CD4-positive, alpha-beta T cell (primary cell): Measurements from ENCODE around the gene KBTBD7. TPM values are rescaled to one million over a fixed set of nuclear protein-coding genes. Genes with fewer than 3 reads are reported as not detected.

Experiments used
- ATAC-seq: fragments of 200-7000 bp; cut with Tn5 transposase; one replicate; pipeline ENCODE4 v1.10.0; 2022; ENCODE audit warnings: mild to moderate bottlenecking; ENCODE audit not compliant: poor library complexity
- CTCF ChIA-PET: fragments of 350-600 bp; sonication (Branson Sonifier 250); formaldehyde crosslinking; loops from one replicate; lab custom pipeline; 2021; ENCODE audit warnings: antibody characterized with exemption, inconsistent platforms; lab: Charles Lee
- POLR2A ChIA-PET: fragments of 350-600 bp; sonication (Branson Sonifier 250); formaldehyde crosslinking; loops from one replicate; lab custom pipeline; 2021; ENCODE audit warnings: antibody characterized with exemption, inconsistent platforms; lab: Charles Lee
- DNase-seq, 14 experiments: peaks; one replicate each; pipeline ENCODE4 v3.0.0-alpha.2; 2013 to 2020; ENCODE audit warnings: mixed read lengths in 2 of 14
- H3K27ac ChIP-seq, 2 donors: one replicate each; pipeline versions ENCODE4 v1.5.1 to v1.7.0; 2013; ENCODE audit warnings: low read length in 2 of 2, low read depth in 1 of 2, mild to moderate bottlenecking in 1 of 2
- H3K27me3 ChIP-seq, 2 experiments: 1 replicate in 1 of 2; 2 replicates in 1 of 2; pipeline versions ENCODE4 v1.6.1 to v1.7.0; 2013; ENCODE audit warnings: low read length in 2 of 2, control low read depth in 1 of 2, mild to moderate bottlenecking in 1 of 2, moderate library complexity in 1 of 2; ENCODE audit not compliant: insufficient read depth in 2 of 2, control insufficient read depth in 1 of 2
- H3K36me3 ChIP-seq: one replicate; pipeline ENCODE4 v1.6.1; 2013; ENCODE audit warnings: low read length, control low read depth; ENCODE audit not compliant: insufficient read depth
- H3K4me1 ChIP-seq: one replicate; pipeline ENCODE4 v1.6.1; 2013; ENCODE audit warnings: low read length, control low read depth; ENCODE audit not compliant: insufficient read depth
- H3K4me3 ChIP-seq: one replicate; pipeline ENCODE4 v1.5.1; 2013; ENCODE audit warnings: mild to moderate bottlenecking, low read length, moderate library complexity
- H3K9me3 ChIP-seq, 2 experiments: 1 replicate in 1 of 2; 2 replicates in 1 of 2; pipeline versions ENCODE4 v1.6.1 to v1.7.0; 2013; ENCODE audit warnings: low read length in 2 of 2, mild to moderate bottlenecking in 2 of 2, control low read depth in 1 of 2, moderate library complexity in 1 of 2; ENCODE audit not compliant: control insufficient read depth in 1 of 2, insufficient read depth in 1 of 2
- H3K27ac Mint-ChIP-seq: one replicate; pipeline ENCODE4 v1.8.0; 2020; ENCODE audit warnings: mixed read lengths
- H3K27me3 Mint-ChIP-seq: one replicate; pipeline ENCODE4 v1.8.0; 2021; ENCODE audit warnings: mixed read lengths
- H3K36me3 Mint-ChIP-seq: one replicate; pipeline ENCODE4 v1.8.0; 2021; ENCODE audit warnings: low read depth, mixed read lengths
- H3K4me1 Mint-ChIP-seq: one replicate; pipeline ENCODE4 v1.8.0; 2021; ENCODE audit warnings: low read depth, mixed read lengths
- H3K4me3 Mint-ChIP-seq: one replicate; pipeline ENCODE4 v1.8.0; 2020; ENCODE audit warnings: mild to moderate bottlenecking, mixed read lengths
- H3K9me3 Mint-ChIP-seq: one replicate; pipeline ENCODE4 v1.8.0; 2020; ENCODE audit warnings: mixed read lengths
- CTCF ChIP-seq: fragments of 200-600 bp; IDR thresholded peaks from one replicate; pipeline ENCODE4 v1.8.0; 2022; ENCODE audit warnings: antibody characterized with exemption, mild to moderate bottlenecking
- intact Hi-C, 2 experiments: fragments of 100-400 bp; cut with DNase I in 1 of 2; cut with micrococcal nuclease in 1 of 2; formaldehyde crosslinking; loops; one replicate each; pipeline versions ENCODE4 v1.15.1 to v1.9.0; 2023 to 2025; cut with DNase I, micrococcal nuclease
- total RNA-seq, 174 experiments: library from RNA in 2 of 174; stranded (reverse) in 2 of 174; gene quantifications; one replicate each; pipeline ENCODE4 v1.2.3 and lab custom pipeline; 2021 to 2026

Gene KBTBD7
- total RNA-seq, 2 experiments from 2014 or later = 2.7 to 3.1 TPM

DNA sequence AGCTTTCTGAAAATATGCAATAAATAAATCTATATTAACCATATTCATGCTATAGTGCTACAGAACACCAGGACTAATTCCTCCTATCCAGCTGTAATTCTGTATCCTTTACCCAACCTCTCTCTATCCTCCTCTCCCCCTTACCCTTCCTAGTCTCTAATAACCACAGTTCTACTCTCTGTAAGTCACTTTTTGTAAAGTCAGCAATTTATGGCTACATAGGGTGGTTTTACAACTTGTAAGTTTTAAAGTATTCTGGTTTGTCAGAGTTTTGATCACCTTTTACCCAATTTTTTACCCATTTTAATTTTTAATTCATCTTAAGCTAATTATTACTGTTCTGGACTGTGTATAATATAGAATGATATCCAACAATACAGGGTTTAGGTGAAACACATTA lies 35.0 kb upstream of the KBTBD7 start:
- Mint-ChIP-seq H3K4me3 (no peak overlapping the region), H3K27ac (no peak overlapping the region), H3K36me3 (peaks cover 79% of the 10 kb centered on the region), H3K27me3 (no peaks in the 10 kb centered on the region), H3K4me1 (no peaks in the 10 kb centered on the region), H3K9me3 (no peaks in the 10 kb centered on the region)
- CTCF ChIA-PET = no interaction called here
- Histone ChIP-seq H3K9me3 (no peaks in the 10 kb centered on the region), H3K27me3 (no peaks in the 10 kb centered on the region), H3K27ac (no peak overlapping the region), H3K4me1 (no peaks in the 10 kb centered on the region), H3K4me3 (no peak overlapping the region), H3K36me3 (no peaks in the 10 kb centered on the region)
- no peak for DNase-seq
- intact Hi-C loops = loop anchor here in 1 of 2 experiments (10.0 kb wide), 1 partner anchor 425 kb away; no protein-coding TSS in a partner anchor
- no peak for TF ChIP-seq CTCF
- POLR2A ChIA-PET = no interaction called here
- ATAC-seq = no peak

GRCh38 chr13:41224113-41225110 lies 30.0 kb upstream of the KBTBD7 start:
- H3K27ac Mint-ChIP-seq = no peak overlapping the region
- peaks cover 4% of the 10 kb centered on the region for H3K36me3 ChIP-seq

More at GRCh38 chr13:41224113-41225110, 30.0 kb upstream of the KBTBD7 start:
- Histone ChIP-seq H3K27me3 (no peaks in the 10 kb centered on the region), H3K4me1 (no peaks in the 10 kb centered on the region), H3K27ac (no peak overlapping the region), H3K4me3 (no peak overlapping the region), H3K9me3 (no peaks in the 10 kb centered on the region)
- no peak overlapping the region for H3K4me3 Mint-ChIP-seq
- no peaks in the 10 kb centered on the region for H3K4me1 Mint-ChIP-seq
- H3K36me3 Mint-ChIP-seq = peaks cover 70% of the 10 kb centered on the region
- CTCF ChIA-PET = no interaction called here
- intact Hi-C loops = loop anchor here in 1 of 2 experiments (1.0 to 10.0 kb wide), 3 partner anchors 147 to 430 kb away; no protein-coding TSS in a partner anchor
- ATAC-seq (no peak), DNase-seq (no peak)
- POLR2A ChIA-PET = no interaction called here
- no peaks in the 10 kb centered on the region for H3K27me3 Mint-ChIP-seq
- no peaks in the 10 kb centered on the region for H3K9me3 Mint-ChIP-seq
- no peak for TF ChIP-seq CTCF
